ENCODE results near the gene DTX1. TPM values are rescaled to one million over a fixed set of nuclear protein-coding genes. Genes with fewer than 3 reads are reported as not detected.
A peak's percentile ranks its signal among the peaks of the same experiment; 100 is the strongest.

DTX1 gene
- polyA plus RNA-seq, 1 donor (not counting 4 experiments of a cell fraction or from before 2014, with no cell fraction given): not detected

- no peaks in the 10 kb centered on the region for H3K4me1 ChIP-seq (ENCODE audit: control insufficient read depth, extremely low read depth, insufficient read depth, low read length)
- H3K27me3 ChIP-seq (ENCODE audit: control insufficient read depth, extremely low read depth, insufficient read depth, low read length): peaks cover 46% of the 10 kb centered on the region
- no peak overlapping the region for H2AFZ ChIP-seq (ENCODE audit: control insufficient read depth, low read length)
- no peak for DNase-seq (ENCODE audit: low read depth, low spot score)
- no peaks in the 10 kb centered on the region for H3K9me1 ChIP-seq (ENCODE audit: control insufficient read depth, extremely low read depth, insufficient read depth, low read length)
- no peaks in the 10 kb centered on the region for H3K79me2 ChIP-seq (ENCODE audit: control insufficient read depth, insufficient read depth, low read length)
- TF ChIP-seq CTCF (optimal IDR thresholded peaks at IDR 0.05 in 1 of 3, IDR thresholded peaks at IDR 0.05 in 1 of 3, conservative IDR thresholded peaks at IDR 0.05 in 1 of 3; ENCODE audit: extremely low read depth in 1 of 3, insufficient read depth in 2 of 3, low read length in 3 of 3): no peak
- TF ChIP-seq EZH2 (IDR thresholded peaks at IDR 0.05; ENCODE audit: low read length): peak; percentile 75
- no peak overlapping the region for H3K9ac ChIP-seq (ENCODE audit: control insufficient read depth, extremely low read depth, insufficient read depth, low read length)
- H3K4me2 ChIP-seq (ENCODE audit: control insufficient read depth, extremely low read depth, insufficient read depth, low read depth, low read length): no peak overlapping the region
- FAIRE-seq: no peak
- H3K36me3 ChIP-seq (ENCODE audit: control insufficient read depth in 2 of 2, extremely low read depth in 1 of 2, insufficient read depth in 2 of 2, low read length in 2 of 2): no peaks in the 10 kb centered on the region
- no peaks in the 10 kb centered on the region for H3K9me3 ChIP-seq (ENCODE audit: control insufficient read depth, low read depth, low read length)
- dilution Hi-C loops (cut with MboI; ENCODE audit: extremely low pct_ligation_motif_present, low sequenced_read_pairs): loop anchor here (25.0 kb wide), 1 partner anchor 106 kb away; no protein-coding TSS in a partner anchor
- no peak overlapping the region for H3K27ac ChIP-seq (ENCODE audit: control insufficient read depth, insufficient read depth, low read length)
- H4K20me1 ChIP-seq (ENCODE audit: control insufficient read depth, extremely low read depth, insufficient read depth, low read length): peaks cover 4% of the 10 kb centered on the region
- no peak overlapping the region for H3K4me3 ChIP-seq (ENCODE audit: control insufficient read depth in 2 of 3, extremely low read depth in 1 of 3, insufficient read depth in 2 of 3, low read depth in 1 of 3, low read length in 3 of 3)
Observed at GRCh38 chr12:113056381-113056630, 224 bp upstream of the DTX1 start.

GRCh38 chr12:113057565-113058485, 1.3 kb downstream of the DTX1 start:
- dilution Hi-C loops (cut with MboI; ENCODE audit: extremely low pct_ligation_motif_present, low sequenced_read_pairs): loop anchor here (25.0 kb wide), 1 partner anchor 104 kb away; no protein-coding TSS in a partner anchor
- no peak overlapping the region for H3K27ac ChIP-seq (ENCODE audit: control insufficient read depth, insufficient read depth, low read length)
- TF ChIP-seq EZH2 (IDR thresholded peaks at IDR 0.05; ENCODE audit: low read length) (no peak), CTCF (optimal IDR thresholded peaks at IDR 0.05 in 1 of 3, IDR thresholded peaks at IDR 0.05 in 1 of 3, conservative IDR thresholded peaks at IDR 0.05 in 1 of 3; ENCODE audit: extremely low read depth in 1 of 3, insufficient read depth in 2 of 3, low read length in 3 of 3) (no peak)
- no peak overlapping the region for H2AFZ ChIP-seq (ENCODE audit: control insufficient read depth, low read length)
- no peak overlapping the region for H3K4me3 ChIP-seq (ENCODE audit: control insufficient read depth in 2 of 3, extremely low read depth in 1 of 3, insufficient read depth in 2 of 3, low read depth in 1 of 3, low read length in 3 of 3)
- no peaks in the 10 kb centered on the region for H3K36me3 ChIP-seq (ENCODE audit: control insufficient read depth in 2 of 2, extremely low read depth in 1 of 2, insufficient read depth in 2 of 2, low read length in 2 of 2)
- H3K4me1 ChIP-seq (ENCODE audit: control insufficient read depth, extremely low read depth, insufficient read depth, low read length): no peaks in the 10 kb centered on the region
- no peak overlapping the region for H3K4me2 ChIP-seq (ENCODE audit: control insufficient read depth, extremely low read depth, insufficient read depth, low read depth, low read length)
- H3K9me1 ChIP-seq (ENCODE audit: control insufficient read depth, extremely low read depth, insufficient read depth, low read length): no peaks in the 10 kb centered on the region
- H3K27me3 ChIP-seq (ENCODE audit: control insufficient read depth, extremely low read depth, insufficient read depth, low read length): peaks cover 49% of the 10 kb centered on the region
- no peaks in the 10 kb centered on the region for H3K79me2 ChIP-seq (ENCODE audit: control insufficient read depth, insufficient read depth, low read length)
- H3K9me3 ChIP-seq (ENCODE audit: control insufficient read depth, low read depth, low read length): no peaks in the 10 kb centered on the region
- DNase-seq (ENCODE audit: low read depth, low spot score) (no peak), FAIRE-seq (no peak)
- no peak overlapping the region for H3K9ac ChIP-seq (ENCODE audit: control insufficient read depth, extremely low read depth, insufficient read depth, low read length)
- peaks cover 4% of the 10 kb centered on the region for H4K20me1 ChIP-seq (ENCODE audit: control insufficient read depth, extremely low read depth, insufficient read depth, low read length)

Data from keratinocyte (primary cell).